OCI-LY1 (cell line): ENCODE results near the gene LPO.

Experiments
- EZH2 ChIP-seq: fragments of 200-600 bp; sonication (generic), shearing (Covaris generic); IDR thresholded peaks from 2 replicates; pipeline ENCODE4 v1.8.0; 2017; ENCODE audit warnings: borderline replicate concordance, mixed run types, mild to moderate bottlenecking, antibody characterized with exemption, low read length, moderate library complexity, mixed read lengths
- TF ChIP-seq, protein P1 (sequence below): fragments of 200-600 bp; sonication (generic), shearing (Covaris generic); IDR thresholded peaks from 2 replicates; pipeline ENCODE4 v1.5.1; 2017; ENCODE audit warnings: mild to moderate bottlenecking, antibody characterized with exemption, low read length, moderate library complexity, mixed read lengths

DNA sequence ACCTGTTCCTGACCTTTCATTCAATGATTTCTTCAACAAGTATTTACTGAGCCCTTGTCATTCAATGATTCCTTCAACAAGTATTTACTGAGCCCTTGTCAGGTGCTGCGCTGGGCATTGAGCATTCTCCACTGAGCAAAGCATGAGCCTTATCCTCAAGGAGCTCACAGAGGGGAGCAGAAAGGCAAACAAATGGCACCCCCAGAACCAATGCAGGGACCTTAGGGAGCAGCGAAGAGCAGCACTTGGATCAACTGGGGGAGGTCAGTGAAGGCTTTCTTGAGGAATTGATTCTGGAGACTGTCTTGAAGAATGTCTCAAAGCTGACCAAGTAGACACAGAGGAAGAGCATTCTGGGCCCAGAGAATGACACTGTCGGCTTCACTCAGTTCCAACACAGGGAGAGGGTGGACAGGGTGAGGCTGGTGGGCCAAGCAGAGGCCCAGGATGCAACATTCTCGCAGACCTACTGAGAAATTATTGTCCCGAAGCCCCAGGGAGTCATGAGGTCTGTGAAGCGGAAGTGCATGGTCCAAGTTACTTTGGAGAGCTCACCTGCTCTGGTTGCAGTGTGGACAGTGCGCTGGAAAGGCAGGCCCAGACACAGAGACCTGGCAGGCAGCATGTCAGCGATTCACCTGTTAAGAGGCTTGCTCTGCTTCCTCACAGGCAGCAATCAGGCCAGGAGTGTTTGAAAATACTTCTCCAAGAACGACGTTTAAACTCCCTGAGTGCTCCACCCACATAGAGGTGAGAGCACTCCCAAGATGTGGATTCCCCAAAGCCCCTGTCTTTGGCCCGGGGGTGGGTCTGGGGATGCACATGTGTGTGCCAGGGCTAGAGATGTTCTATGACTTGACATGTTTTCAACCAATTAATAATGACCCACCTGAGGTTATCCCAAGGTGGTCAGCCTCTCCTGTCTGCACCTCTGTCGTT lies 45.6 kb downstream of the LPO start:
- TF ChIP-seq, protein P1, sequence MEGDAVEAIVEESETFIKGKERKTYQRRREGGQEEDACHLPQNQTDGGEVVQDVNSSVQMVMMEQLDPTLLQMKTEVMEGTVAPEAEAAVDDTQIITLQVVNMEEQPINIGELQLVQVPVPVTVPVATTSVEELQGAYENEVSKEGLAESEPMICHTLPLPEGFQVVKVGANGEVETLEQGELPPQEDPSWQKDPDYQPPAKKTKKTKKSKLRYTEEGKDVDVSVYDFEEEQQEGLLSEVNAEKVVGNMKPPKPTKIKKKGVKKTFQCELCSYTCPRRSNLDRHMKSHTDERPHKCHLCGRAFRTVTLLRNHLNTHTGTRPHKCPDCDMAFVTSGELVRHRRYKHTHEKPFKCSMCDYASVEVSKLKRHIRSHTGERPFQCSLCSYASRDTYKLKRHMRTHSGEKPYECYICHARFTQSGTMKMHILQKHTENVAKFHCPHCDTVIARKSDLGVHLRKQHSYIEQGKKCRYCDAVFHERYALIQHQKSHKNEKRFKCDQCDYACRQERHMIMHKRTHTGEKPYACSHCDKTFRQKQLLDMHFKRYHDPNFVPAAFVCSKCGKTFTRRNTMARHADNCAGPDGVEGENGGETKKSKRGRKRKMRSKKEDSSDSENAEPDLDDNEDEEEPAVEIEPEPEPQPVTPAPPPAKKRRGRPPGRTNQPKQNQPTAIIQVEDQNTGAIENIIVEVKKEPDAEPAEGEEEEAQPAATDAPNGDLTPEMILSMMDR = no peak
- TF ChIP-seq EZH2 = no peak
